Transverse colon (tissue), 4 donors: ENCODE data around the gene TSPAN32. TPM values are rescaled to one million over a fixed set of nuclear protein-coding genes. Genes with fewer than 3 reads are reported as not detected.

Experiments
- DNase-seq: peaks from one replicate; pipeline ENCODE4 v3.0.0-alpha.2; 2019
- H3K27ac ChIP-seq, 4 donors: fragments of 200-600 bp; sonication (generic); 2 replicates each; pipeline ENCODE4 v1.5.1; 2016 to 2018; ENCODE audit warnings: inconsistent platforms in 4 of 4
- H3K27me3 ChIP-seq: fragments of 200-600 bp; sonication (generic); 2 replicates; pipeline ENCODE4 v1.5.1; 2017; ENCODE audit warnings: inconsistent platforms
- H3K36me3 ChIP-seq, 4 donors: fragments of 200-600 bp; sonication (generic); 2 replicates each; pipeline ENCODE4 v1.5.1; 2017 to 2019; ENCODE audit warnings: inconsistent platforms in 4 of 4
- H3K4me1 ChIP-seq, 4 donors: fragments of 200-600 bp; sonication (generic); 2 replicates each; pipeline ENCODE4 v1.5.1; 2017 to 2020; ENCODE audit warnings: inconsistent platforms in 4 of 4
- H3K4me3 ChIP-seq, 4 donors: fragments of 200-600 bp; sonication (generic); 1 replicate in 1 of 4; 2 replicates in 3 of 4; pipeline versions ENCODE4 v1.5.1 to v1.6.1; 2017 to 2019; ENCODE audit warnings: inconsistent platforms in 4 of 4
- H3K9me3 ChIP-seq, 2 donors: fragments of 200-600 bp; sonication (generic); 2 replicates each; pipeline ENCODE4 v1.5.1; 2017 to 2019; ENCODE audit warnings: inconsistent platforms in 2 of 2
- CTCF ChIP-seq, 5 experiments: fragments of 200-600 bp in 3 of 5; fragments of 450-650 bp in 2 of 5; sonication (generic) in 3 of 5; IDR thresholded peaks; 1 replicate in 2 of 5; 2 replicates in 3 of 5; pipeline ENCODE4 v1.5.1; 2016 to 2017; ENCODE audit warnings: antibody characterized with exemption in 5 of 5, inconsistent platforms in 3 of 5, mild to moderate bottlenecking in 2 of 5, moderate library complexity in 1 of 5
- EP300 ChIP-seq: sonication (generic); formaldehyde crosslinking; IDR thresholded peaks from one replicate; pipeline ENCODE4 v1.6.1; 2017; ENCODE audit warnings: antibody characterized with exemption, low read depth
- POLR2A ChIP-seq: fragments of 450-650 bp; IDR thresholded peaks from one replicate; pipeline ENCODE4 v1.6.1; 2016; ENCODE audit warnings: antibody characterized with exemption, mild to moderate bottlenecking, moderate library complexity
- POLR2AphosphoS5 ChIP-seq, 3 donors: sonication (generic); formaldehyde crosslinking; IDR thresholded peaks; one replicate each; pipeline ENCODE4 v1.6.1; 2016; ENCODE audit warnings: antibody characterized with exemption in 3 of 3
- WGBS, 2 donors: methylation state at CpG; one replicate each; pipeline ENCODE4 v1.1.5; 2018; ENCODE audit warnings: low coverage in 1 of 2; 5-methylcytosine and 5-hydroxymethylcytosine counted together
- in situ Hi-C, 4 donors: fragments of 200-750 bp; cut with MboI; loops; one replicate each; pipeline versions ENCODE4 v1.15.0 to v1.15.1; 2017; ENCODE audit warnings: low sequenced_read_pairs in 3 of 4, low pct_ligation_motif_present in 1 of 4, low pct_unique_long_range_greater_than_20kb in 1 of 4
- intact Hi-C: fragments of 100-400 bp; cut with DNase I; formaldehyde crosslinking; loops from one replicate; pipeline ENCODE4 v1.15.1; 2023; ENCODE audit warnings: low total_unique reads
- total RNA-seq, 4 donors: library from RNA; depleted of rRNA; stranded (reverse); fragments of >200 nt; gene quantifications; one replicate each; pipeline ENCODE4 v1.1.0, GENCODE V29; 2016

TSPAN32 gene
- total RNA-seq, 4 donors from 2014 or later, result 0.16 to 0.96 TPM; not detected in 2

- in situ Hi-C loops (loop anchor here in 3 of 4 donors (10.0 to 25.0 kb wide), 3 partner anchors 97 to 570 kb away; partner anchors contain the start of gene CDKN1C (in 1 of the 3)), intact Hi-C loops (loop anchor here (5.0 kb wide), 1 partner anchor 565 kb away; no protein-coding TSS in a partner anchor)
- WGBS, 2 donors, result 89% methylated on average over 17 of the region's 17 CpGs; no CpG with 5 or more reads in 1 of the 2 donors
These were observed 15.7 kb downstream of the TSPAN32 start for GRCh38 chr11:2317354-2318050.

GRCh38 chr11:2318123-2318522 lies 16.3 kb downstream of the TSPAN32 start:
- H3K4me3 ChIP-seq, result no peak overlapping the region
- H3K36me3 ChIP-seq, result no peaks in the 10 kb centered on the region
- H3K27ac ChIP-seq, result no peak overlapping the region
- in situ Hi-C loops (loop anchor here in 3 of 4 donors (10.0 to 25.0 kb wide), 3 partner anchors 97 to 569 kb away; partner anchors contain the start of gene CDKN1C (in 1 of the 3)), intact Hi-C loops (loop anchor here (5.0 kb wide), 1 partner anchor 564 kb away; no protein-coding TSS in a partner anchor)
- H3K4me1 ChIP-seq, result peaks cover 7 to 20% (median 11%) of the 10 kb centered on the region in 4 donors
- 80 to 95% methylated on average over 4 of the region's 4 CpGs for WGBS, 2 donors
- TF ChIP-seq POLR2A, result no peak
- TF ChIP-seq CTCF (IDR thresholded peaks at IDR 0.05), result no peak
- TF ChIP-seq POLR2AphosphoS5 (IDR thresholded peaks at IDR 0.05), result no peak
- no peak for TF ChIP-seq EP300
- no peaks in the 10 kb centered on the region for H3K9me3 ChIP-seq
- DNase-seq, result no peak
- H3K27me3 ChIP-seq, result no peaks in the 10 kb centered on the region

More at GRCh38 chr11:2317354-2318050, 15.7 kb downstream of the TSPAN32 start:
- Histone ChIP-seq H3K27me3 (no peaks in the 10 kb centered on the region), H3K9me3 (no peaks in the 10 kb centered on the region), H3K27ac (no peak overlapping the region), H3K36me3 (no peaks in the 10 kb centered on the region), H3K4me3 (no peak overlapping the region), H3K4me1 (peaks cover 7 to 22% (median 12%) of the 10 kb centered on the region in 4 donors)
- TF ChIP-seq EP300 (no peak), CTCF (IDR thresholded peaks at IDR 0.05) (no peak), POLR2A (no peak), POLR2AphosphoS5 (IDR thresholded peaks at IDR 0.05) (no peak)
- no peak for DNase-seq

- 86 to 89% methylated on average over 2 to 7 of the region's 7 CpGs for WGBS, 2 donors
- intact Hi-C loops, result loop anchor here (5.0 kb wide), 1 partner anchor 564 kb away; no protein-coding TSS in a partner anchor
- TF ChIP-seq CTCF (IDR thresholded peaks at IDR 0.05), result no peak
- TF ChIP-seq EP300, result no peak
- no peak for TF ChIP-seq POLR2AphosphoS5 (IDR thresholded peaks at IDR 0.05)
- TF ChIP-seq POLR2A, result no peak
- DNase-seq, result no peak
- Histone ChIP-seq H3K27ac (no peak overlapping the region), H3K4me1 (peaks cover 7 to 20% (median 11%) of the 10 kb centered on the region in 4 donors), H3K36me3 (no peaks in the 10 kb centered on the region), H3K4me3 (no peak overlapping the region), H3K27me3 (no peaks in the 10 kb centered on the region), H3K9me3 (no peaks in the 10 kb centered on the region)
- in situ Hi-C loops, result loop anchor here in 3 of 4 donors (10.0 to 25.0 kb wide), 3 partner anchors 96 to 569 kb away; partner anchors contain the start of gene CDKN1C (in 1 of the 3)
These were observed 16.9 kb downstream of the TSPAN32 start for GRCh38 chr11:2318707-2319106.

- Histone ChIP-seq H3K36me3 (no peaks in the 10 kb centered on the region), H3K9me3 (no peaks in the 10 kb centered on the region), H3K4me1 (peaks cover 0 to 8% (median 2%) of the 10 kb centered on the region in 4 donors), H3K27ac (no peak overlapping the region), H3K4me3 (no peak overlapping the region), H3K27me3 (no peaks in the 10 kb centered on the region)
- no peak for DNase-seq
- in situ Hi-C loops (loop anchor here in 3 of 4 donors (10.0 to 25.0 kb wide), 3 partner anchors 95 to 567 kb away; partner anchors contain the start of gene CDKN1C (in 1 of the 3)), intact Hi-C loops (loop anchor here (5.0 kb wide), 1 partner anchor 562 kb away; no protein-coding TSS in a partner anchor)
- 71 to 80% methylated on average over 1 to 10 of the region's 10 CpGs for WGBS, 2 donors
- TF ChIP-seq CTCF (IDR thresholded peaks at IDR 0.05), result no peak
- TF ChIP-seq EP300, result no peak
- peak in 1 of 3 donors; percentile 26 for TF ChIP-seq POLR2AphosphoS5 (IDR thresholded peaks at IDR 0.05)
- TF ChIP-seq POLR2A, result no peak
These were observed 18.1 kb downstream of the TSPAN32 start for GRCh38 chr11:2319791-2320472.
